PC-3 (cell line): ENCODE results near the gene MAPKAP1.
"Not testable (repeated sequence)": the region's sequence is repeated elsewhere in the genome, so short reads cannot be mapped to it uniquely, and the experiment has no call there.

ENCODE experiments used
- CTCF ChIP-seq: fragments of 300-600 bp; sonication (generic); conservative IDR thresholded peaks from 2 replicates; pipeline ENCODE4 v1.5.1; 2017; ENCODE audit warnings: antibody characterized with exemption, low read depth, mild to moderate bottlenecking, low read length
- EZH2phosphoT487 ChIP-seq: fragments of 300-600 bp; sonication (generic); IDR thresholded peaks from 2 replicates; pipeline ENCODE4 v1.6.1; 2018; ENCODE audit warnings: mild to moderate bottlenecking, antibody characterized with exemption, low read length, borderline replicate concordance

- not testable (repeated sequence) for TF ChIP-seq CTCF, EZH2phosphoT487
Measured at GRCh38 chr9:125571824-125572223, 135.2 kb downstream of the MAPKAP1 start.
